Measurements from ENCODE around the gene CD83.

CD83 gene

GRCh38 chr6:14134211-14134910, 16.8 kb downstream of the CD83 start:
- H3K27me3 ChIP-seq (ENCODE audit: insufficient read depth, poor library complexity, severe bottlenecking): no peaks in the 10 kb centered on the region
- no peak overlapping the region for H3K4me3 ChIP-seq (replicated peaks; ENCODE audit: insufficient read depth, low read length)
- no peak overlapping the region for H3K27ac ChIP-seq (replicated peaks)
- DNase-seq (ENCODE audit: low read depth in 1 of 2, low spot score in 1 of 2): no peak
- TF ChIP-seq POLR2AphosphoS5 (IDR thresholded peaks at IDR 0.05; ENCODE audit: low read depth) (no peak), REST (IDR thresholded peaks at IDR 0.05; ENCODE audit: insufficient replicate concordance, low read depth) (no peak), SPI1 (IDR thresholded peaks at IDR 0.05; ENCODE audit: borderline replicate concordance, low read depth) (no peak), GABPA (IDR thresholded peaks at IDR 0.05; ENCODE audit: low read depth) (no peak), CTCF (IDR thresholded peaks at IDR 0.05; ENCODE audit: insufficient read depth, low read length) (no peak)

GRCh38 chr6:14135893-14136539, 18.4 kb downstream of the CD83 start:
- TF ChIP-seq SPI1 (IDR thresholded peaks at IDR 0.05; ENCODE audit: borderline replicate concordance, low read depth) (peak; percentile 73; the same call in 1 of the 2 replicates), CTCF (IDR thresholded peaks at IDR 0.05; ENCODE audit: insufficient read depth, low read length) (no peak), POLR2AphosphoS5 (IDR thresholded peaks at IDR 0.05; ENCODE audit: low read depth) (no peak), REST (IDR thresholded peaks at IDR 0.05; ENCODE audit: insufficient replicate concordance, low read depth) (no peak)
- H3K4me3 ChIP-seq (replicated peaks; ENCODE audit: insufficient read depth, low read length): no peak overlapping the region
- peak overlapping the region; percentile 37 for H3K27ac ChIP-seq (replicated peaks)
- peak in 1 of 2 experiments; percentile 82 for DNase-seq (ENCODE audit: low read depth in 1 of 2, low spot score in 1 of 2)
- no peaks in the 10 kb centered on the region for H3K27me3 ChIP-seq (ENCODE audit: insufficient read depth, poor library complexity, severe bottlenecking)

- no peak for DNase-seq (ENCODE audit: low read depth in 1 of 2, low spot score in 1 of 2)
- Histone ChIP-seq H3K27ac (replicated peaks) (no peak overlapping the region), H3K27me3 (ENCODE audit: insufficient read depth, poor library complexity, severe bottlenecking) (no peaks in the 10 kb centered on the region), H3K4me3 (replicated peaks; ENCODE audit: insufficient read depth, low read length) (no peak overlapping the region)
- no peak for TF ChIP-seq CTCF (IDR thresholded peaks at IDR 0.05; ENCODE audit: insufficient read depth, low read length)
- no peak for TF ChIP-seq SPI1 (IDR thresholded peaks at IDR 0.05; ENCODE audit: borderline replicate concordance, low read depth)
- TF ChIP-seq POLR2AphosphoS5 (IDR thresholded peaks at IDR 0.05; ENCODE audit: low read depth): no peak
- TF ChIP-seq REST (IDR thresholded peaks at IDR 0.05; ENCODE audit: insufficient replicate concordance, low read depth): no peak
- no peak for TF ChIP-seq GABPA (IDR thresholded peaks at IDR 0.05; ENCODE audit: low read depth)
Observed at GRCh38 chr6:14138701-14139215, 21.2 kb downstream of the CD83 start.
